CD14-positive monocyte (primary cell): ENCODE data around the gene UTP4. TPM values are rescaled to one million over a fixed set of nuclear protein-coding genes. Genes with fewer than 3 reads are reported as not detected.

Source experiments
- DNase-seq, 3 donors: peaks; one replicate each; pipeline ENCODE4 v3.0.0-alpha.2; 2011 to 2022
- H2AFZ ChIP-seq: 2 replicates; pipeline ENCODE4 v1.6.0; 2012; ENCODE audit warnings: mild to moderate bottlenecking, low read depth, low read length, inconsistent platforms; ENCODE audit not compliant: insufficient read depth, poor library complexity, severe bottlenecking
- H3K27ac ChIP-seq, 2 donors: 1 replicate in 1 of 2; 2 replicates in 1 of 2; pipeline ENCODE4 v1.5.1; 2012 to 2013; ENCODE audit warnings: low read length in 2 of 2, control low read depth in 1 of 2, inconsistent platforms in 1 of 2, low read depth in 1 of 2, mild to moderate bottlenecking in 1 of 2
- H3K27me3 ChIP-seq, 2 donors: one replicate each; pipeline versions ENCODE4 v1.6.0 to v1.6.1; 2011 to 2013; ENCODE audit warnings: low read length in 2 of 2; ENCODE audit not compliant: control insufficient read depth in 2 of 2, insufficient read depth in 2 of 2
- H3K36me3 ChIP-seq, 2 donors: replicated peaks in 1 of 2; 1 replicate in 1 of 2; 2 replicates in 1 of 2; pipeline versions ENCODE4 v1.5.1 to v1.6.1; 2012 to 2013; ENCODE audit warnings: low read length in 2 of 2, control low read depth in 1 of 2, inconsistent platforms in 1 of 2, mild to moderate bottlenecking in 1 of 2; ENCODE audit not compliant: insufficient read depth in 2 of 2, control insufficient read depth in 1 of 2
- H3K4me1 ChIP-seq, 2 donors: 1 replicate in 1 of 2; 2 replicates in 1 of 2; pipeline versions ENCODE4 v1.5.1 to v1.6.1; 2012 to 2013; ENCODE audit warnings: low read length in 2 of 2, control low read depth in 1 of 2, inconsistent platforms in 1 of 2, mild to moderate bottlenecking in 1 of 2, moderate library complexity in 1 of 2; ENCODE audit not compliant: insufficient read depth in 2 of 2, control insufficient read depth in 1 of 2
- H3K4me2 ChIP-seq: replicated peaks from 2 replicates; pipeline ENCODE3; 2012; ENCODE audit warnings: low read length, moderate library complexity, mild to moderate bottlenecking; ENCODE audit not compliant: poor library complexity, severe bottlenecking; ENCODE audit errors: extremely low read depth
- H3K4me3 ChIP-seq, 3 experiments: fragments of 200-600 bp in 1 of 3; sonication (generic) in 1 of 3; replicated peaks in 1 of 3; 1 replicate in 2 of 3; 2 replicates in 1 of 3; pipeline ENCODE4 v1.5.1; 2011 to 2013; ENCODE audit warnings: low read length in 3 of 3, mild to moderate bottlenecking in 3 of 3, control low read depth in 2 of 3, low read depth in 2 of 3, inconsistent platforms in 1 of 3, moderate library complexity in 1 of 3
- H3K79me2 ChIP-seq: 2 replicates; pipeline ENCODE4 v1.6.0; 2012; ENCODE audit warnings: mild to moderate bottlenecking, control low read depth, inconsistent platforms, low read length, moderate library complexity; ENCODE audit not compliant: insufficient read depth
- H3K9ac ChIP-seq: 2 replicates; pipeline ENCODE4 v1.6.0; 2017; ENCODE audit warnings: low read length, mild to moderate bottlenecking; ENCODE audit not compliant: insufficient read depth, poor library complexity, severe bottlenecking
- H3K9me3 ChIP-seq, 2 donors: replicated peaks in 1 of 2; 1 replicate in 1 of 2; 2 replicates in 1 of 2; pipeline versions ENCODE4 v1.5.1 to v1.6.1; 2012 to 2013; ENCODE audit warnings: low read length in 2 of 2, control low read depth in 1 of 2; ENCODE audit not compliant: control insufficient read depth in 1 of 2, insufficient read depth in 1 of 2
- H4K20me1 ChIP-seq: 2 replicates; pipeline ENCODE4 v1.6.0; 2012; ENCODE audit warnings: mild to moderate bottlenecking, low read length, control low read depth, moderate library complexity; ENCODE audit not compliant: insufficient read depth
- H3K27ac Mint-ChIP-seq, 7 donors: one replicate each; pipeline ENCODE4 v1.8.0; 2020; ENCODE audit warnings: mild to moderate bottlenecking in 7 of 7, mixed read lengths in 7 of 7, moderate library complexity in 6 of 7, inconsistent platforms in 2 of 7
- H3K27me3 Mint-ChIP-seq, 3 donors: one replicate each; pipeline ENCODE4 v1.8.0; 2021 to 2022; ENCODE audit warnings: low read depth in 3 of 3, mild to moderate bottlenecking in 3 of 3, mixed read lengths in 3 of 3, moderate library complexity in 3 of 3, inconsistent platforms in 1 of 3
- H3K36me3 Mint-ChIP-seq, 2 donors: one replicate each; pipeline ENCODE4 v1.8.0; 2020; ENCODE audit warnings: mixed read lengths in 2 of 2, inconsistent platforms in 1 of 2, mild to moderate bottlenecking in 1 of 2
- H3K4me1 Mint-ChIP-seq: one replicate; pipeline ENCODE4 v1.8.0; 2020; ENCODE audit warnings: mild to moderate bottlenecking, mixed read lengths
- H3K4me3 Mint-ChIP-seq, 2 donors: one replicate each; pipeline ENCODE4 v1.8.0; 2020; ENCODE audit warnings: mild to moderate bottlenecking in 2 of 2, mixed read lengths in 2 of 2, moderate library complexity in 1 of 2
- H3K9me3 Mint-ChIP-seq, 7 donors: one replicate each; pipeline ENCODE4 v1.8.0; 2020 to 2022; ENCODE audit warnings: mixed read lengths in 7 of 7, mild to moderate bottlenecking in 6 of 7, moderate library complexity in 6 of 7, inconsistent platforms in 2 of 7
- CTCF ChIP-seq: fragments of 200-600 bp; IDR thresholded peaks from one replicate; pipeline ENCODE4 v1.8.0; 2022; ENCODE audit warnings: antibody characterized with exemption, mild to moderate bottlenecking
- WGBS: methylation state at CpG from one replicate; pipeline ENCODE4 v1.1.5; 2013; ENCODE audit warnings: missing lambda C conversion rate; ENCODE audit not compliant: insufficient coverage; 5-methylcytosine and 5-hydroxymethylcytosine counted together
- intact Hi-C, 2 donors: fragments of 100-400 bp; cut with micrococcal nuclease; formaldehyde crosslinking; loops; one replicate each; pipeline versions ENCODE4 v1.15.0 to v1.15.1; 2023
- polyA plus RNA-seq, 3 donors: library from polyadenylated mRNA; depleted of rRNA in 1 of 3; unstranded in 2 of 3; stranded (reverse) in 1 of 3; fragments of 300-500 nt in 2 of 3; fragments of >200 nt in 1 of 3; fragmentation: Illumina TruSeq in 2 of 3; gene quantifications; 1 replicate in 2 of 3; 2 replicates in 1 of 3; pipeline ENCODE4 v1.2.3, GENCODE V29; 2012 to 2021

The UTP4 gene
- polyA plus RNA-seq, 3 donors: 15.3 to 27.8 (median 19.6) TPM

- Histone ChIP-seq H3K36me3 (peaks cover 44 to 72% of the 10 kb centered on the region in 2 donors), H3K27me3 (no peaks in the 10 kb centered on the region), H3K9me3 (no peaks in the 10 kb centered on the region), H4K20me1 (peaks cover 89% of the 10 kb centered on the region), H3K9ac (no peak overlapping the region), H3K4me3 (no peak overlapping the region), H3K4me1 (no peaks in the 10 kb centered on the region), H3K27ac (no peak overlapping the region), H2AFZ (no peak overlapping the region), H3K4me2 (no peak overlapping the region), H3K79me2 (no peaks in the 10 kb centered on the region)
- Mint-ChIP-seq H3K4me1 (peaks cover 6% of the 10 kb centered on the region), H3K9me3 (peaks cover 0 to 2% (median 0%) of the 10 kb centered on the region in 7 donors), H3K27me3 (peaks cover 0 to 2% (median 1%) of the 10 kb centered on the region in 3 donors), H3K27ac (peak overlapping the region in 3 of 7 donors; percentile 33 to 55 (median 47)), H3K36me3 (peaks cover 52 to 68% of the 10 kb centered on the region in 2 donors), H3K4me3 (no peak overlapping the region)
- no peak for TF ChIP-seq CTCF
- intact Hi-C loops: no loop called here
- WGBS: 100% methylated on average over 6 of the region's 6 CpGs
- DNase-seq: no peak
Observed at GRCh38 chr16:69114976-69115355, 17.5 kb upstream of the UTP4 start.

GRCh38 chr16:69115361-69115760, 17.1 kb upstream of the UTP4 start:
- no peaks in the 10 kb centered on the region for H3K9me3 ChIP-seq
- no peak overlapping the region for H2AFZ ChIP-seq
- intact Hi-C loops: no loop called here
- H4K20me1 ChIP-seq: peaks cover 92% of the 10 kb centered on the region
- no peak overlapping the region for H3K4me2 ChIP-seq
- Mint-ChIP-seq H3K9me3 (peaks cover 0 to 2% (median 0%) of the 10 kb centered on the region in 7 donors), H3K4me1 (peaks cover 6% of the 10 kb centered on the region), H3K4me3 (no peak overlapping the region), H3K36me3 (peaks cover 55 to 71% of the 10 kb centered on the region in 2 donors), H3K27me3 (peaks cover 0 to 2% (median 1%) of the 10 kb centered on the region in 3 donors), H3K27ac (peak overlapping the region in 1 of 7 donors; percentile 55)
- no peak for DNase-seq
- H3K27me3 ChIP-seq: no peaks in the 10 kb centered on the region
- H3K9ac ChIP-seq: no peak overlapping the region
- peaks cover 48 to 76% of the 10 kb centered on the region in 2 donors for H3K36me3 ChIP-seq
- no peak overlapping the region for H3K4me3 ChIP-seq
- no peaks in the 10 kb centered on the region for H3K4me1 ChIP-seq
- 98% methylated on average over 5 of the region's 5 CpGs for WGBS
- no peaks in the 10 kb centered on the region for H3K79me2 ChIP-seq
- no peak overlapping the region for H3K27ac ChIP-seq
- no peak for TF ChIP-seq CTCF
